NCI-H2171 (cell line): ENCODE results near the gene AGT.
A peak's percentile ranks its signal among the peaks of the same experiment; 100 is the strongest.
"Not testable (repeated sequence)": the region's sequence is repeated elsewhere in the genome, so short reads cannot be mapped to it uniquely, and the experiment has no call there.

Experiments used
- DNase-seq: peaks from one replicate; lab custom pipeline; 2025; lab: John Stamatoyannopoulos, UW

Gene AGT

GRCh38 chr1:230743899-230744298 lies 30.0 kb upstream of the AGT start:
- DNase-seq: no peak

GRCh38 chr1:230739564-230740290 lies 25.8 kb upstream of the AGT start:
- DNase-seq: no peak

GRCh38 chr1:230737622-230738262 lies 23.8 kb upstream of the AGT start:
- DNase-seq: no peak

GRCh38 chr1:230735447-230735846 lies 21.5 kb upstream of the AGT start:
- peak; percentile 89 for DNase-seq

- no peak for DNase-seq
Measured at GRCh38 chr1:230730977-230731376, 17.1 kb upstream of the AGT start.

GRCh38 chr1:230728710-230729392 lies 14.9 kb upstream of the AGT start:
- DNase-seq: no peak

GRCh38 chr1:230725256-230726012 lies 11.5 kb upstream of the AGT start:
- DNase-seq: no peak

- not testable (repeated sequence) for DNase-seq
Measured at GRCh38 chr1:230721849-230722522, 8.1 kb upstream of the AGT start.

- DNase-seq: no peak
Measured at GRCh38 chr1:230717251-230717650, 3.3 kb upstream of the AGT start.

- not testable (repeated sequence) for DNase-seq
Measured at GRCh38 chr1:230716453-230716852, 2.5 kb upstream of the AGT start.

- no peak for DNase-seq
Measured at GRCh38 chr1:230715510-230715909, 1.6 kb upstream of the AGT start.

GRCh38 chr1:230713547-230713914 lies 391 bp downstream of the AGT start:
- DNase-seq: no peak

- DNase-seq: no peak
Measured at GRCh38 chr1:230713138-230713537, 784 bp downstream of the AGT start.

GRCh38 chr1:230712470-230712942 lies 1.4 kb downstream of the AGT start:
- no peak for DNase-seq

- DNase-seq: no peak
Measured at GRCh38 chr1:230711245-230711644, 2.7 kb downstream of the AGT start.

- no peak for DNase-seq
Measured at GRCh38 chr1:230710543-230710904, 3.4 kb downstream of the AGT start.

GRCh38 chr1:230709619-230710542 lies 4.0 kb downstream of the AGT start:
- no peak for DNase-seq

GRCh38 chr1:230708631-230709580 lies 5.0 kb downstream of the AGT start:
- no peak for DNase-seq
